Measurements from ENCODE around the gene CAMTA1. TPM values are rescaled to one million over a fixed set of nuclear protein-coding genes. Genes with fewer than 3 reads are reported as not detected.
A peak's percentile ranks its signal among the peaks of the same experiment; 100 is the strongest.

CAMTA1 gene
- total RNA-seq, 1 donor from 2014 or later: 99.0 TPM

GRCh38 chr1:7209336-7209735 is 424.1 kb downstream of the CAMTA1 start:
- TF ChIP-seq, protein P1, sequence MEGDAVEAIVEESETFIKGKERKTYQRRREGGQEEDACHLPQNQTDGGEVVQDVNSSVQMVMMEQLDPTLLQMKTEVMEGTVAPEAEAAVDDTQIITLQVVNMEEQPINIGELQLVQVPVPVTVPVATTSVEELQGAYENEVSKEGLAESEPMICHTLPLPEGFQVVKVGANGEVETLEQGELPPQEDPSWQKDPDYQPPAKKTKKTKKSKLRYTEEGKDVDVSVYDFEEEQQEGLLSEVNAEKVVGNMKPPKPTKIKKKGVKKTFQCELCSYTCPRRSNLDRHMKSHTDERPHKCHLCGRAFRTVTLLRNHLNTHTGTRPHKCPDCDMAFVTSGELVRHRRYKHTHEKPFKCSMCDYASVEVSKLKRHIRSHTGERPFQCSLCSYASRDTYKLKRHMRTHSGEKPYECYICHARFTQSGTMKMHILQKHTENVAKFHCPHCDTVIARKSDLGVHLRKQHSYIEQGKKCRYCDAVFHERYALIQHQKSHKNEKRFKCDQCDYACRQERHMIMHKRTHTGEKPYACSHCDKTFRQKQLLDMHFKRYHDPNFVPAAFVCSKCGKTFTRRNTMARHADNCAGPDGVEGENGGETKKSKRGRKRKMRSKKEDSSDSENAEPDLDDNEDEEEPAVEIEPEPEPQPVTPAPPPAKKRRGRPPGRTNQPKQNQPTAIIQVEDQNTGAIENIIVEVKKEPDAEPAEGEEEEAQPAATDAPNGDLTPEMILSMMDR (IDR thresholded peaks at IDR 0.05; ENCODE audit: unreplicated experiment): no peak
- Mint-ChIP-seq H3K9me3 (ENCODE audit: low read depth) (no peaks in the 10 kb centered on the region), H3K4me3 (ENCODE audit: low read depth) (no peak overlapping the region), H3K27ac (no peak overlapping the region), H3K36me3 (ENCODE audit: insufficient read depth) (no peaks in the 10 kb centered on the region), H3K4me1 (ENCODE audit: low read depth) (no peaks in the 10 kb centered on the region), H3K27me3 (peaks cover 35% of the 10 kb centered on the region)
- DNase-seq (ENCODE audit: low spot score, unreplicated experiment): no peak

- no peaks in the 10 kb centered on the region for H3K4me1 Mint-ChIP-seq (ENCODE audit: low read depth)
- H3K27ac Mint-ChIP-seq: no peak overlapping the region
- H3K27me3 Mint-ChIP-seq: peaks cover 22% of the 10 kb centered on the region
- TF ChIP-seq, protein P1 (IDR thresholded peaks at IDR 0.05; ENCODE audit: unreplicated experiment): peak; percentile 71
- H3K9me3 Mint-ChIP-seq (ENCODE audit: low read depth): no peaks in the 10 kb centered on the region
- no peak overlapping the region for H3K4me3 Mint-ChIP-seq (ENCODE audit: low read depth)
- no peaks in the 10 kb centered on the region for H3K36me3 Mint-ChIP-seq (ENCODE audit: insufficient read depth)
- DNase-seq (ENCODE audit: low spot score, unreplicated experiment): no peak
Observed at GRCh38 chr1:7218210-7218832, 433.1 kb downstream of the CAMTA1 start.

- Mint-ChIP-seq H3K36me3 (ENCODE audit: insufficient read depth) (no peaks in the 10 kb centered on the region), H3K27me3 (peaks cover 22% of the 10 kb centered on the region), H3K4me3 (ENCODE audit: low read depth) (no peak overlapping the region), H3K27ac (no peak overlapping the region), H3K4me1 (ENCODE audit: low read depth) (no peaks in the 10 kb centered on the region), H3K9me3 (ENCODE audit: low read depth) (no peaks in the 10 kb centered on the region)
- TF ChIP-seq, protein P1 (IDR thresholded peaks at IDR 0.05; ENCODE audit: unreplicated experiment): no peak
- DNase-seq (ENCODE audit: low spot score, unreplicated experiment): no peak
Observed at GRCh38 chr1:7219031-7219430, 433.8 kb downstream of the CAMTA1 start.

- H3K27ac Mint-ChIP-seq: no peak overlapping the region
- TF ChIP-seq, protein P1 (IDR thresholded peaks at IDR 0.05; ENCODE audit: unreplicated experiment): no peak
- H3K27me3 Mint-ChIP-seq: peaks cover 22% of the 10 kb centered on the region
Observed at GRCh38 chr1:7220007-7220406, 434.8 kb downstream of the CAMTA1 start.

GRCh38 chr1:7220712-7221252 is 435.5 kb downstream of the CAMTA1 start:
- no peak for DNase-seq (ENCODE audit: low spot score, unreplicated experiment)
- Mint-ChIP-seq H3K36me3 (ENCODE audit: insufficient read depth) (no peaks in the 10 kb centered on the region), H3K27ac (no peak overlapping the region), H3K9me3 (ENCODE audit: low read depth) (no peaks in the 10 kb centered on the region), H3K4me3 (ENCODE audit: low read depth) (no peak overlapping the region), H3K27me3 (peaks cover 21% of the 10 kb centered on the region), H3K4me1 (ENCODE audit: low read depth) (no peaks in the 10 kb centered on the region)
- TF ChIP-seq, protein P1 (IDR thresholded peaks at IDR 0.05; ENCODE audit: unreplicated experiment): no peak

More at GRCh38 chr1:7220007-7220406, 434.8 kb downstream of the CAMTA1 start:
- Mint-ChIP-seq H3K4me1 (ENCODE audit: low read depth) (no peaks in the 10 kb centered on the region), H3K36me3 (ENCODE audit: insufficient read depth) (no peaks in the 10 kb centered on the region), H3K4me3 (ENCODE audit: low read depth) (no peak overlapping the region), H3K9me3 (ENCODE audit: low read depth) (no peaks in the 10 kb centered on the region)
- DNase-seq (ENCODE audit: low spot score, unreplicated experiment): no peak

Data from progenitor cell of endocrine pancreas (in vitro differentiated cells).